HK-2 (cell line): ENCODE measurements around the gene TFEB.

Experiments
- DNase-seq: peaks from one replicate; pipeline ENCODE4 v3.0.0-alpha.2; 2018; ENCODE audit not compliant: unreplicated experiment

The TFEB gene

DNA sequence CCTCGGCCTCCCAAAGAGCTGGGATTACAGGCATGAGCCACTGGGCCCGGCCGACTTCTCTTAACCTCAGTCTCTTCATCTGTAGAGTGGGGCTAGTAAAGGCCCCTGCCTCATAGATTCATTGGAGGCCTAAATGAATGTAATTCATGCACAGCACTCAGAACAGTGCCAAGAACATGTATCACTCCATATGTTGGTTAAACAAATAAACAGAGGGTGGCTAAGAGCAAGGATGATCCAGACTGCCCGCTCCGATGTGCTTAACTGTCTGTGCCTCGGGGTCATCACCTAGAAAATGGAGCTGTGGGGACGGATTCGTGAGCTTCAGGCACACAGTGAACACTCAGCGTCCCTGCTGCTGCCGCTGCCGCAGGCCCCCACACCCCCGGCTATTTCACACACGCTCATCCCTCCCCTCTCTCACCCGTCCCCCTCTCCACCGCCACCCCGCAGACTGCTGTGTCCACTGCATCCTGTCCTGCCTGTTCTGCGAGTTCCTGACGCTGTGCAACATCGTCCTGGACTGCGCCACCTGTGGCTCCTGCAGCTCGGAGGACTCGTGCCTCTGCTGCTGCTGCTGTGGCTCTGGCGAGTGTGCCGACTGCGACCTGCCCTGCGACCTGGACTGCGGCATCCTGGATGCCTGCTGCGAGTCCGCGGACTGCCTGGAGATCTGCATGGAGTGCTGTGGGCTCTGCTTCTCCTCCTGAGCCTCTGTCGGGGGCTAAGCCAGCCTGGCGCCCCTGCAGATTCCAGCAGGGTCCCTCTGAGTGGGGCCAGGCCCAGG is 82.3 kb downstream of the TFEB start:
- DNase-seq = no peak

DNA sequence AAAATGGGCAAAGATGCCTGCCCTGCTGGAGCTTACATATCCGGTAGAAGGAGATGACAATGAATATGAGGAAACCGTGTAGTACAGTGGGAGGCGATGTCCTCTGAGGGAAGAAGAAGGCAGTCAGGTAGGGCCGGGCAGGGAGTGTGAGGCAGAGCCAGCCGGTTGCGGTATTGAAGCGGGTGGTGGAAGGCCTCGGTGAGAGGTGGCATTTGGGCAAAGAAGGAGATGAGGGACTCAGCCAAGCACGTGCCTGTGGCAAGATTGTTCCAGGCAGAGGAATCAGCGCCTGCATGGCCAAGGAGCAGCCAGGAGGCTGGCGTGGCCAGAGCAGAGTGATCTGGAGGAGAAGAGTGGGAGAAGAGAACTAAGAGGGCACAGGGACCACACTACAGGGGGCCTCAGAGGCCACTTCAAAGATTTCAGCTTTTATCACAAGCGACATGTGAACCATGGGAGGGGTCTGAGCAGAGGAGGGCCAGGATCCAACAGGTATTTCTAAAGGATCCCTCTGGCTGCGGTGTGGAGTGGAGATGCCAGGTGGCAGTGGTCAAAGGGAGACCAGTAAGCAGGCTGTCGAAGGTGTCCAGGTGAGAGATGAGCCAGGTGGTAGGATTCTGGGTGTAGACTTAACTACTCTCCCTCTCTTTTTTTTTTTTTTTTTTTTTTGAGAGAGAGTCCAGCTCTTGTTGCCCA is 83.3 kb downstream of the TFEB start:
- no peak for DNase-seq

DNA sequence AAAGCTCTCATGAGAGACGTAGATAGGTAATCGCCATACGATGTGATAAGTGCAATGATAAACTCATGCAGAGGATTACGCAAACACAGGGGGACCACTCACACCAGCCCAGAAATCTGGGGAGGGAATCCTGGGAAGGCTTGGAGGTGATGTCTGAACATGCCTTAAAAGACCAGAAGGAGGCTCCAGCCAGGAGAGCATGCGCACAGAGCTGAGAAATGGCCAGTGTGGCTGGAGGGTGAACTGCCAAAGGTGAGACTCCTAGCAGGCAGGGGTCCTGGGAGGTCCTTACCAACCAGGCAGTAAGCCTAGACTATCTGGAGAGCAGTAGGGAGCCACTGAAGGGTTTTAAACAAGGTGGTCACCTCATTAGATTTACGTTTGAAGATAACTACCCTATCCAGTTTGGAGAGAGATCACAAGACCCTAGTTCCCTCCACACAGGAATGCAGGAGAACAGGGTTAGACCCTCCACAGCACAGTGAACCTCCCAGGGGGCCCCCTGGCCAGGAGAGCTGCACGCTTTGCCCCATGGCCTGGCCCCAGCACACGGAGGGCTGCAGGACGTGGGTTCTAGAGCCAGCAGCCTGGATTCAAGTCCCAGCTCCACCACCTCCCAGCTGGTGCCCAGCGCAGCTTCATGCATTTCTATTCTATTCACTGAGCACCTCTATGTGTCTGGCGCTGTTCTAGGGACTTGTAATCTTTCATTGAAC is 84.0 kb downstream of the TFEB start:
- no peak for DNase-seq

DNA sequence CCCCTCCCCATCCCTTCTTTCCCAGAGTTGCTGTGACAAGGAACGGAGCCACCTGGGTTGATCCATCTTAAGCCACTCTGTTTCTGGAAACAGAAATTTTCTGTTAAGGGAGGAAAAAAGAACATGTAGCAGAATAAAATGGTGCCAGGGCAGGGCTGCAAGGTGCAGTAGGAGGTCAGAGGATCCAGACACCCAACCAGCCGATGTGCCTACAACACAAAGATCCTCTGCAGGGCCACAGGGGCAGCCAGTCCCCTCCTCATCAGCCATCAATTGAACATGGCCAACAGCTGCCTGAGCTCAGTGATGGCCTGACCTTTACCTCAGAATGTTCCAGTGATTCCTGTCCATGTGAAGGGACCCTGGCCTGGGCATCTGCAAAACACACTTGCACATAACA is 85.3 kb downstream of the TFEB start:
- no peak for DNase-seq

DNA sequence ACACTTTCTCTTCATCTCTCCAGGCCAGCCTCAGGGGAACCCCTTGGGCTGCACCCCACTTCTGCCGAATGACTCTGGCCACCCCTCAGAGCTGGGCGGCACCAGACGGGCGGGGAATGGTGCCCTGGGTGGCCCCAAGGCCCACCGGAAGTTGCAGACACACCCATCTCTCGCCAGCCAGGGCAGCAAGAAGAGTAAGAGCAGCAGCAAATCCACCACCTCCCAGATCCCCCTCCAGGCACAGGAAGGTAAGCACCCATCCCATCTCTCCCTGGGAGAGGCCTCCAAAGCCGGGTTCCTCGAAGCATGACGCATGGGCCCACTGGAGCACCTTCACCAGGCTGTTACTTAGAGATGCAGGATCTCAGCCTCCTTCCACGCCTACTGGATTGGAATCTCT is 85.8 kb downstream of the TFEB start:
- DNase-seq = no peak

DNA sequence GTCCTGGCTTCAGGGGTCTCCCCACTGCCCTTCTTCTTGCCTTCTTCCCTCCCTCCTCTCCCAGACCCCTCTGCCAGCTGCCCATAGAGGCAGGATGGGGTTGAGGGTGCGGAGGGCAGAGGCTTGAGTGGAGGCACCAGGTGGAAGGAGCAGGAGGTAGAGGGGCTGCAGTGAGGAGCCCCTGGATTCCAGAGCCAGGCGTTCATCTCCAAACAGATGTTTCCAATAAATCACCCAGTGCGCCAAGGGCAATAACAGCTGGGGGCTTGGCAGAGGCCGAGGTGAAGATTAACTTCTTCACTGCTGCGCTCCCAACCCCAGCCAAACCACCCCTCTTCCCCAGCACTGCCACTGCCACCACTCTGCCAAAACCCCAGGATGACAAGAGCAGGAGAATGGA is 86.5 kb downstream of the TFEB start:
- DNase-seq = no peak

DNA sequence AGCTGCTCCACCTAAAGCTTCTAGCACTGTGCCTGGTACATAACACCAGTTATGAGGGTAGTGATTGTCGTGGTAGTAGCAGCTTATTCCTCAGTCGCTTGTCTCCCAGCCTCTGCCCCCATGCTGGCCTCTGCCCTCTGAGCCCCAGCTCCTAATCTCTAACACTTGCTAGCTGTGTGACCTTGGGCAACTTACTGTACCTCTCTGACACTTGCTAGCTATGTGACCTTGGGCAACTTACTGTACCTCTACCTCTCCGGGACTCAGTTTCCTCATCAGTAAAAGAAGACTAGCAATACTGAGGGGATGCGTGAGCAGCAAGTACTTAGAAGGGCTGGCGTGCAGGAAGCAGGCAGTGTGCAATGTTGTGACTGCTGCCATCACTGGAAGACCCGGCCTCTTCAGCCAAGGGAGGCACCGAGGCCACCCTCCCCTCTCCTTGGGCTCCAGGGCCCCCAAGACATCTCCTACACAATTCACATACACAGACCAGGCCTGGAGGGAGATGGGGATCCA is 87.3 kb downstream of the TFEB start:
- DNase-seq = no peak

DNA sequence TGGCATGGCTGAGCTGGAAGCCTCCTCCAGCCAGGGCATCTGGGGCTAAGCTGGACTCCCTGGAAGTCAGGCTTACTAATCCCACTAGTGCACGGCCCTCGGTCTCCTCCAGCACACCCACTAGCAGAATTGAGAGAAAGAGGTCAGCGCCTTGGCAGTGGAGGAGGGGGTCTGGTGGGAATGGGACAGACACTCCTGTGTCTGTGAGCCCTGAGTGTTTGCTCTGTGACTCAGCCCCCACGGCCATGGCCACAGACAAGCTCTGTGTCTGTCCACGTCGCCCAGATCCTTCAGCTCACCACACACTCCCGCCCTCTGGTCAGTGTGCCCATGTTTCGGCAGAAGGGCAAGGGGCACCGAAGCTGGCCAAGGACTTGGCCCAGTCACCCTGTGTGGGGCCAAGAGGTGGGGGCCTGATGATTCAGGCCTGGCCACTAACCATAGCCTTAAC is 88.3 kb downstream of the TFEB start:
- no peak for DNase-seq

DNA sequence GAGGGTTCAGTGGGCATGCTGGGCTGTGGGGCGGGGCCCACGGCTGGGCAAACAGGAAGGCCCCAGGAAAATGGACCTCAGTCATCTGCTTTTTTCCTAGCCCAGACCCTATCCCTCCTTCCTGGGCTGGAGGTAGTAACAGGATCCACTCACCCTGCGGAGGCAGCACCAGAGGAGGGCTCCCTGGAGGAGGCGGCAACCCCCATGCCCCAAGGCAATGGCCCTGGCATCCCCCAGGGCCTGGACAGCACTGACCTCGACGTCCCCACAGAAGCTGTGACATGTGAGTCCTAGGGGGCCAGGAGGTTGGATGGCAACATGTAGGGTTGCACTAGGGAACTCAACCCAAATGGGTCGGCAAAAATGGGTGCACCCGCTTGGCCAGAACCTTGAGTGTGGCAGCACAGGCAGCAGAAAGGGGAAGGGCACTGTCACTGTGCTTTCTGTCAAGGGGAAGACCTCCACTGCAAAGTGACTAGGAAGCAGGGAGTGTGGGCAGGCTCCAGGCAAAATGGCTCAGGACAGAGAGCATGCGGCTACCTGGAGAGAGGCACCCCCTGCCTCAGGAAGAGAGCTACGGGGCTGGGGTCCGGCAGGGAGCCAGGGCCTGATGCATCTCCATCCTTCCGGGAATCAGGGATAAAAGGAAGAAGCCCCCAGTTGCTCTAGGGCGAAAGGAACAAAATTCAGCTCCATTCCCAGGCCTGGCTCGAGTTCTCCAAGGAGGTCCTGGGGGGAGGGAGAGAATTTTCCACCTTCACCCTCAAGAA is 89.2 kb downstream of the TFEB start:
- DNase-seq = no peak

DNA sequence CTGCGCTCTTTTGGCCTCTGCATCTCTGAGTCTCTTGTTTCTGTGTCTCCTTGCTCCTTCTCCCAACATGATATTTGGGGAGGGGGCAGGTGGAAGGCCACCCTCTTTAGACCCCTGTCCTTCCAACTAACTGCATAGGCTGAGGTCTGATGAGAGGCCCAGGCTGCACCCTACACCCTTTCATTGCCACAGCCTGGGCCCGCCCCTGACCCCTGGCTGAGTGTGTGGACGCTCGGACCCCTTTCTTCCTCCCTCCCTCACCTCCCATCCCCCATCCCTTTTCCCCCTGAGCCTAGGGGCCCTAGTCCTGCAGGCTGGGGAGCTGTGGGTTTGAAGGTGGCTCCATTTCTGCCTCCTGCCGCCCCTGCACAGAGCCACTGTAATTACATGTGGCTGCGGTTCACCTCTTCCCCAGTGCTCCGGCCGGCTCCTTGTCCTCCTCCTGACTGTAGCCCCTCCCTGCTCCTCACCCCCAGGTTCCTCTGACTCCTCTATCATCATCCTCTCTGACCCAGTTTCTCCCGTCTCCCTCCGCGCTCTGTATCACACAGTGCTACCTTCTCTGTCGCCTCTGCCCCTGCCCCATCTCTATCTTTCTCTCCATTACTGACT is 90.3 kb downstream of the TFEB start:
- DNase-seq = no peak

DNA sequence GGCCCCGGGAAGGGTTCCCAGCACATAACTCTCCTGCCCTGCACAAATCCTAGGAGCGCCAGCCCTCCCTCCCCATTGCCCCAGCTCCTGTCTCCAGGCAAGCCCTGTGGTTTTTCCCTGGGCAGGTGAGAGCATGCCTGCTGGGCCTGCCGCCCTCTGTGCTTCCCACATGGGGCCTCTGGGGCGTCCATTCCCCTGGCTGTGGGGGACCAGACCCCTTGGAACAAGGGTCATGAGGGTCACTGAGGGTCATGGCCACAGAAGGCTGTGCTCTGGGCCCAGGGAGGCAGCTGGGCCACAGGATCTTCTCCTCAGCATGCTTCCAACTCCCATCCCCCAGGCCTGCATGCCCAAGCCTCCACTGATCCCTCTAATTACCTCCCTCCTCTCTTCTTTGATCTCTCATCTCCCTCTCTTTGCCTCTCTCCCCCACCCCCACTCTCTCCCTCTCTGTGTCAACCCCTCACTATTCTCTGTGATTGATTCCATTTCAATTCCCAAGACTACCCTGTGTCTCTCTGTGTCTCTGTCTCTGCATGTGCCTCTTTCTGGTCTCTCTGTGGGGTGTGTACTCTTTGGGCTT is 91.0 kb downstream of the TFEB start:
- no peak for DNase-seq

DNA sequence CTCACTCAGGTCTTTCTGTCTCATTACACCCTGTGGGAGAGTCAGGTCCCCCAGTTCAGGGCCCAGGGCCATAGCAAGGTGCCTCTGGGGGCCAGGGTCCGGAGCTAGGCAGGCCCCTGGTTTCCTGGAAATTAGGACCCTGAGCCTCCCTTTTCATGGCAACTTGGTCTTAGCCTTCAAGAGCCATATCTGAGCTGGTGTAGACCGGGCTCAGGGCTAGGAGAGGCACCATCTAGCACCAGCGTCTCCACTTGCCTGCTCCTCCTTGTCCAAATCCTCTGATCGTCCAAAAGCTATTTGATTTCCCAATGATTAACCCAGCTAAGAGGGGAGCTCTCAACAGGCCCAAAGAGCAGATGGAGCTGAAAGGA is 91.5 kb downstream of the TFEB start:
- DNase-seq = no peak

DNA sequence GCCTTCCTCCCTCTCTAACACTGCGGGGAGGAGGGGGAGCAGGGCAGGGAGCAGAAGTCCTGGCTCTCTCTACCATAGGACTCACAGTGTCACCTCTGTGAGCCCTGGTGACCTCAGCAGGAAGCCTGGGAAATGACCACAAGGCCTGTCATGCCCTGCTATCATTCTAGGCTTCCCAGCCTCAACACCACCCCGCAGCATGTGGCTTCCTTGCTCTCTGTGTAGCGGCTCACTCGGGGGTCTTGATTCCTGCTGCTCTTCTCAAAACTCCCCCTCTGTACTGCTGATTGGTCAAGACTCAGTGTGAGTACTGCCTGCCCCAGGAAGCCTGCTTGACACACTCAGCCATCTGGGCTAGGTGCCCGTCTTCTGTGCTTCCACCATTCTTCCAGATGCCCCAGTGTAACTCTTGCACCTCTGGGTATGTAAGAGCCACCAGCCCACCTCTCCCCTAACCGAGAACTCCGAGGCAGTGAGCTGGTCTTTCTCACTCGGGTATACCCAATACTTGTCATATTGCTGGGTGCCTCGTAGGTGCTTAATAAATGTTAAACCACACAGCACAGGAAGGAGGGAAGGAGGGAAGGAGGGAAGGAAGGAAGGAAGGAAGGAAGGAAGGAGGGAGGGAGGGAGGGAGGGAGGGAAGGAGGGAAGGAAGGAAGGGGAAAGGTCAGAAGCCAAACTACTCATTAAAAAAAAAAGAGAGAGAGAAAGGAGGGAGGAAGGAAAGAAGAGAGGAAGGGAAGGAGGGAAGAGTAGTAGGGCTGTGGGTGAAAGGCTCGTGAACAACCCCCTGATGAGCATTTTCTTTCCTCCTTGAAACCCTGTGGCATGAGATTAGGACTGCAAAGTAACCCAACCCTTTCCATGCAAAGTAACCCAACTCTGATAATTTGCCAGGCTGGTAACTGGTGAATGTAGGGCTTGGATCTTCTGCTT is 92.2 kb downstream of the TFEB start:
- no peak for DNase-seq

DNA sequence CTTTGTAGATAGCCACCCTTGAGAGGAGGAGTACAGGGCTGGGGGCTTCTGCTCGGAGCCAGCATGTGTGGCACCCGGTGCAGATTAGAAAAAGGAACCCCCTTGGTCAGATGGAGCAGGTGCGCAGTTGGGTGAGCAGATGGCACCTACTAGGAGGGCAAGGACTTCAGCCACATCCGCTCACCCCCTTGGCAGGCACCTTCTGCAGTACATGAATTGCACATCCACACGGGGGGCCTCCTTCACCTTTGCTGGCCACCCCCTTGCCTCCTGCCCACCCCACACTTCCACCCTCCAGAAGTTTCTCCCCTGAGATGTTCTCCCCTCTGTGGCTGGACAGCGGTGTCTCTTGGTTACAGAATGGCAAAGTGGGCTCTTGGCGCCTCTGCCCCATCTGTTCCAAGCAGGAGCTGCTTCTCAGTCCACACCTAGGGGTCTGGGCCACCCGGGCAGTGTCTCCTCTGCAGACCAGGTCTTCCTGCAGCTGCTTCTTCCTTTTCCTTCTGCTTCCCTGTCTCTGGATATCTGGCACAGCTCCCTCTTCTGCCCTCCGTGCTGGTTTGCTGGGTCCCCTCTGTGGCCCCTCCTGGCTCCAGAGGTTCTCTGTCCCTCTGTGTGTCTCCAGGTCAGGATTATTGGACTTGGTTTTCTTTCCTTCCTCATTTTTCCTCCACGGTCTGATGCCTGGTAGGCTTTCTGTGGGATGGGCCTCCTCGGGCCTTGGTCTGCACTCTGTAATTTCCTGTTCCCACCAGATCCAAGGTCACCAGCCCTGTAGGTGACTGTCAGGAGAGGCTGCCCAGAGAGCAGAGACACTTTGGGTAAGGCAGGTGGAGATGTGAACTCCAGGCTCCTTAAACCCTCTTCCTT is 93.1 kb downstream of the TFEB start:
- DNase-seq = no peak

DNA sequence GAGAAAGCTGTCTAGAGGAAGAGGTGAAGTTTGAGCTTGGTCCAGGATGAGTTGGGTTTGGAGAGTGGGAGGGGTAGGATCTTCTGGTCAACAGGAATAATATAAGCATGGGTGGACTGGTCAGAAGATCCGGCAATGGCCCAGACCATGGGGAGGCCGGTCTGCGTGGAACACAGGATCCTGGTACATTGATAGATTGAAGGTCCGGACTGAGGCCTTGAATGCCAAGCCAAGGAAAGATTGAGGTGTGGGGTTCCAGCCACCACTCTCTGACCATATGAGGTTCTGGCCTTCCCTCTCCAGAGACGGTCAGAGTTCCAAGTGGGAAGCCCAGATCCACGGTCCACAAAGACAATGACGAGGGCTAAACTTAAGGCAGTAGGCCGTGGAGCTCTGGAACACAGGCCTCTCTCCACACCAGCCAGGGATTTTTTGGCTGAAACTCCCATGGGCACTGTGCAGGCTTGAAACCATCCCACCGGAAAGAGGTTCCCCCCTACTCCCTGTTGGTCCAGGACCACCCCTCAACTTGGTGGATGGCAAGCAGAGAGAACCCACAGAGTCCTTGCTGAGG is 94.0 kb downstream of the TFEB start:
- no peak for DNase-seq

DNA sequence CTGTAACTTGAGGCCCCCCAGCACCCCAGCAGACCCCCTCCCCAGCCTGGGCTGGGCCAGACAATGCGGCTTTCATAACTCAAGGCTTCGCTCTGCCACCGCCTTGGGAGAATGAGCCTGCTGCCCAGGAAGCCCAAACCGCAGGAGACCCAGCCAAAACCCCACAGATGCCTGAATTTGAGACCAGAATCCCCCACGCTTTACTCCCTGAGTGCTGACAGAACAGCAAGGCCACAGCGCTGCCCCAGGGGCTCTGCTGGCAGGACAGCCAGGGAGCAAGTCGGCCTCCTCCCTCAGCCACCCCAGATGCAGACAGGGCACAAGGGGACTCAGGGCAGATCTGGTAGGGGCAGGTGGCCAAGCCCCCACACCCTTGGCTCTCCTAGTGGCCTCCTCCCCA is 95.0 kb downstream of the TFEB start:
- DNase-seq = no peak

DNA sequence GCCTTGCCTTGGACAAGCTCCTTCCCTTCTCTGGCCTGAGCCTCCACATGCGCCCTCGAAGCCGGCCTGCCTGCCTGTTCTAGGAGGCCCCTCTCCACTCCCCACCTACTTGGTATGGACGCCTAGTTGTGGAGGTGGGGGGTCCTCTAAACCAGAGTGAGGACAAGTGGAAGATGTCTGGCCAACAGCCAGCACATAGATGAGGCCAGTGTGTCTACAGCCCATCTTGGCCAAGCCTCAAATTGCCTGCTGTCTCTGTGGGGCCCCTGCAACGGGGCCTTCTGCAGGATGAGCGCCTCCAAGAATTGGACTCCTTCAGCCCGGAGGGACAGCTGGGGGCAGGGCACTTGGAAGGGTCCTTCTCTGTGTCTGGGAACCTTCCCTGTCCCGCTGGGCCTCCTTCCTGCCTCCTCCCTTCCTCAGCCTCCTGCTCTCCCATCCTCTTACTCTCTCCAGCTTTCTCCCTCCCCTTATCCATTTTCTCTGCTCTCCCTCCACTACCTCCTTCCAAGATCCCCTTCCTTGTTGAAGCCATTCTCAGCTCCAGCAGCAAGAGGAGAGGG is 95.5 kb downstream of the TFEB start:
- DNase-seq = no peak
